ENCODE data around the gene CHMP4A. TPM values are rescaled to one million over a fixed set of nuclear protein-coding genes. Genes with fewer than 3 reads are reported as not detected.
A peak's percentile ranks its signal among the peaks of the same experiment; 100 is the strongest.

CHMP4A gene
- total and polyA plus RNA-seq, 2 of the 13 experiments (the other 11 are each of a cell fraction or from before 2014, with no cell fraction given), result 83.6 to 113 TPM

DNA sequence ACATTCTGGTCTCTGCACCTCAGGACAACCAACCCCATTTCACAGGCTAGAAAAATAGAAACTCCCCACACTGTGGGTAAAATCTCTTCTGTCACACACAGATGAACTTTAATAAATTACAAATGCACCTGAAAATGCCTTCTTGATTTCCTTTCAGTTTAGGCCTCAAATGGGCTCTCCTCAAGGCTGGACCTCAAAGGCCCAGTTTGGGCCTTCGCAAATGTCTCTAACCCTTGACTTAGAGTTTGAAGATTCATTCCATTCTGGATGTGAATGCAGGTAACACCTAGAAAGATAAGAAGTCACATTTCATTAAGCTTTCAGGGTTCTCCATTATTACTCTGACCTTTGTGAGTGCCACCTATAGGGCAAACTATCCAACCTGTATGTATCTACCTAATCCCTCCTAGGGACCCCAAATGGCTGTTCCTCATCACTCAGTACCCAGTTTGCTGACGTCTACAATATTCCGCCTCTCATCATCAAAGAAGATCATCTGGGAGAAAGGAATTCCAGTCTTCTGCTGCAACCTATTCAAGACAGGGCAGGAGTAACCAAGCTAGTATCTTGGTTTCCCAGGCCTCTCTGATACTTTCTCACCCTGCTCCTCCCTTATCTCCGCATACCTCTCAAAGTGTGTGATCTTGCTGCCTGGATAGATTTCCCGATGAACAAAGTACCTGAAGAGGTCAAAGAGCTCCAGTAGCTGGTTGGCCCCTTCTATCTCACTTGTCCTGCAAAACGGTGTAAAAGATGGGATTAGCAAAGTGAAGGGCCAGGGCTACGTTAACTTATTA is 776 bp upstream of the CHMP4A start (continued):
- TF ChIP-seq MTF1 (CRISPR knock-in tag; IDR thresholded peaks at IDR 0.05) (no peak), ZNF276 (CRISPR knock-in tag; IDR thresholded peaks at IDR 0.05; ENCODE audit: low read depth) (no peak), MYC (CRISPR knock-in tag; IDR thresholded peaks at IDR 0.05; ENCODE audit: borderline replicate concordance) (no peak), LCORL (IDR thresholded peaks at IDR 0.05) (no peak), LCORL (CRISPR knock-in tag; IDR thresholded peaks at IDR 0.05) (no peak; the same call in 1 of the 2 replicates), REPIN1 (CRISPR knock-in tag; IDR thresholded peaks at IDR 0.05; ENCODE audit: borderline replicate concordance, low read depth) (no peak), ZNF44 (CRISPR knock-in tag; IDR thresholded peaks at IDR 0.05) (no peak; the same call in 1 of the 2 replicates), DBP (CRISPR knock-in tag; IDR thresholded peaks at IDR 0.05; ENCODE audit: not compliant biosample characterization) (peak; percentile 4), ZNF75D (CRISPR knock-in tag; IDR thresholded peaks at IDR 0.05; ENCODE audit: borderline replicate concordance) (peak; percentile 85; the same call in 1 of the 2 replicates), ZNF547 (CRISPR knock-in tag; IDR thresholded peaks at IDR 0.05) (no peak; the same call in 1 of the 2 replicates), HNRNPUL1 (IDR thresholded peaks at IDR 0.05; ENCODE audit: low read depth, low read length) (no peak), ZNF891 (CRISPR knock-in tag; IDR thresholded peaks at IDR 0.05) (no peak), REL (CRISPR knock-in tag; conservative IDR thresholded peaks at IDR 0.05) (no peak), ZNF788 (CRISPR knock-in tag; IDR thresholded peaks at IDR 0.05; ENCODE audit: borderline replicate concordance) (0 out of 2 replicates have a peak, but pooled peaks have one; percentile 59)
- TF ChIP-seq, protein P1, sequence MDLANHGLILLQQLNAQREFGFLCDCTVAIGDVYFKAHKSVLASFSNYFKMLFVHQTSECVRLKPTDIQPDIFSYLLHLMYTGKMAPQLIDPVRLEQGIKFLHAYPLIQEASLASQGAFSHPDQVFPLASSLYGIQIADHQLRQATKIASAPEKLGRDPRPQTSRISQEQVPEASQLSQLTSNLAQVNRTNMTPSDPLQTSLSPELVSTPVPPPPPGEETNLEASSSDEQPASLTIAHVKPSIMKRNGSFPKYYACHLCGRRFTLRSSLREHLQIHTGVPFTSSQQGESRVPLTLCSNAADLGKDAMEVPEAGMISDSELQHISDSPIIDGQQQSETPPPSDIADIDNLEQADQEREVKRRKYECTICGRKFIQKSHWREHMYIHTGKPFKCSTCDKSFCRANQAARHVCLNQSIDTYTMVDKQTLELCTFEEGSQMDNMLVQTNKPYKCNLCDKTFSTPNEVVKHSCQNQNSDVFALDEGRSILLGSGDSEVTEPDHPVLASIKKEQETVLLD (CRISPR knock-in tag; IDR thresholded peaks at IDR 0.05; ENCODE audit: low read depth), result no peak
- TF ChIP-seq, protein P2, sequence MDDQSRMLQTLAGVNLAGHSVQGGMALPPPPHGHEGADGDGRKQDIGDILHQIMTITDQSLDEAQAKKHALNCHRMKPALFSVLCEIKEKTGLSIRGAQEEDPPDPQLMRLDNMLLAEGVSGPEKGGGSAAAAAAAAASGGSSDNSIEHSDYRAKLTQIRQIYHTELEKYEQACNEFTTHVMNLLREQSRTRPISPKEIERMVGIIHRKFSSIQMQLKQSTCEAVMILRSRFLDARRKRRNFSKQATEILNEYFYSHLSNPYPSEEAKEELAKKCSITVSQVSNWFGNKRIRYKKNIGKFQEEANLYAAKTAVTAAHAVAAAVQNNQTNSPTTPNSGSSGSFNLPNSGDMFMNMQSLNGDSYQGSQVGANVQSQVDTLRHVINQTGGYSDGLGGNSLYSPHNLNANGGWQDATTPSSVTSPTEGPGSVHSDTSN (CRISPR knock-in tag; IDR thresholded peaks at IDR 0.05; ENCODE audit: borderline replicate concordance), result no peak
- TF ChIP-seq, protein P3, sequence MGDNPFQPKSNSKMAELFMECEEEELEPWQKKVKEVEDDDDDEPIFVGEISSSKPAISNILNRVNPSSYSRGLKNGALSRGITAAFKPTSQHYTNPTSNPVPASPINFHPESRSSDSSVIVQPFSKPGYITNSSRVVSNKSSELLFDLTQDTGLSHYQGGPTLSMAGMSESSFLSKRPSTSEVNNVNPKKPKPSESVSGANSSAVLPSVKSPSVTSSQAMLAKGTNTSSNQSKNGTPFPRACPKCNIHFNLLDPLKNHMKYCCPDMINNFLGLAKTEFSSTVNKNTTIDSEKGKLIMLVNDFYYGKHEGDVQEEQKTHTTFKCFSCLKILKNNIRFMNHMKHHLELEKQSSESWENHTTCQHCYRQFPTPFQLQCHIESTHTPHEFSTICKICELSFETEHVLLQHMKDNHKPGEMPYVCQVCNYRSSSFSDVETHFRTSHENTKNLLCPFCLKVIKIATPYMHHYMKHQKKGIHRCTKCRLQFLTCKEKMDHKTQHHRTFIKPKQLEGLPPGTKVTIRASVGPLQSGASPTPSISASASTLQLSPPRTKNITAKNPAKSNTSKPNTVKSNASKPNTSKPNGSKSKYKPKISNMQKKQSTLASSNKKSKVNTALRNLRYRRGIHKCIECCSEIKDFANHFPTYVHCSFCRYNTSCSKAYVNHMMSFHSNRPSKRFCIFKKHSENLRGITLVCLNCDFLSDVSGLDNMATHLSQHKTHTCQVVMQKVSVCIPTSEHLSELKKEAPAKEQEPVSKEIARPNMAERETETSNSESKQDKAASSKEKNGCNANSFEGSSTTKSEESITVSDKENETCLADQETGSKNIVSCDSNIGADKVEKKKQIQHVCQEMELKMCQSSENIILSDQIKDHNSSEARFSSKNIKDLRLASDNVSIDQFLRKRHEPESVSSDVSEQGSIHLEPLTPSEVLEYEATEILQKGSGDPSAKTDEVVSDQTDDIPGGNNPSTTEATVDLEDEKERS (CRISPR knock-in tag; IDR thresholded peaks at IDR 0.05), result no peak
- TF ChIP-seq, protein P4, sequence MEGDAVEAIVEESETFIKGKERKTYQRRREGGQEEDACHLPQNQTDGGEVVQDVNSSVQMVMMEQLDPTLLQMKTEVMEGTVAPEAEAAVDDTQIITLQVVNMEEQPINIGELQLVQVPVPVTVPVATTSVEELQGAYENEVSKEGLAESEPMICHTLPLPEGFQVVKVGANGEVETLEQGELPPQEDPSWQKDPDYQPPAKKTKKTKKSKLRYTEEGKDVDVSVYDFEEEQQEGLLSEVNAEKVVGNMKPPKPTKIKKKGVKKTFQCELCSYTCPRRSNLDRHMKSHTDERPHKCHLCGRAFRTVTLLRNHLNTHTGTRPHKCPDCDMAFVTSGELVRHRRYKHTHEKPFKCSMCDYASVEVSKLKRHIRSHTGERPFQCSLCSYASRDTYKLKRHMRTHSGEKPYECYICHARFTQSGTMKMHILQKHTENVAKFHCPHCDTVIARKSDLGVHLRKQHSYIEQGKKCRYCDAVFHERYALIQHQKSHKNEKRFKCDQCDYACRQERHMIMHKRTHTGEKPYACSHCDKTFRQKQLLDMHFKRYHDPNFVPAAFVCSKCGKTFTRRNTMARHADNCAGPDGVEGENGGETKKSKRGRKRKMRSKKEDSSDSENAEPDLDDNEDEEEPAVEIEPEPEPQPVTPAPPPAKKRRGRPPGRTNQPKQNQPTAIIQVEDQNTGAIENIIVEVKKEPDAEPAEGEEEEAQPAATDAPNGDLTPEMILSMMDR (CRISPR knock-in tag; IDR thresholded peaks at IDR 0.05), result peak; percentile 13; the same call in 1 of the 2 replicates

Measured in HepG2 (cell line).